Measurements from ENCODE around the gene CUBN. TPM values are rescaled to one million over a fixed set of nuclear protein-coding genes. Genes with fewer than 3 reads are reported as not detected.
A peak's percentile ranks its signal among the peaks of the same experiment; 100 is the strongest.

The CUBN gene
- total and polyA plus RNA-seq, 8 donors, result 0.28 to 1.3 (median 0.66) TPM

- H3K36me3 ChIP-seq, result no peaks in the 10 kb centered on the region
- no peaks in the 10 kb centered on the region for H3K27me3 ChIP-seq
- intact Hi-C loops (cut with DNase I), result no loop called here
- no peaks in the 10 kb centered on the region for H3K4me1 ChIP-seq
- H3K27ac ChIP-seq, result no peak overlapping the region
- no peak for DNase-seq
- no peak for ATAC-seq
- no peaks in the 10 kb centered on the region for H3K9me3 ChIP-seq
- 70 to 81% methylated on average over 3 of the region's 3 CpGs for WGBS, 2 donors
- FAIRE-seq, result no peak
- TF ChIP-seq CTCF (IDR thresholded peaks at IDR 0.05), result no peak
- no peak overlapping the region for H3K4me3 ChIP-seq
These were observed 81.7 kb downstream of the CUBN start for GRCh38 chr10:17047908-17048307.

GRCh38 chr10:17046989-17047388, 82.6 kb downstream of the CUBN start:
- DNase-seq (no peak), ATAC-seq (no peak), FAIRE-seq (no peak)
- Histone ChIP-seq H3K4me3 (no peak overlapping the region), H3K9me3 (no peaks in the 10 kb centered on the region), H3K27ac (no peak overlapping the region), H3K27me3 (no peaks in the 10 kb centered on the region), H3K36me3 (no peaks in the 10 kb centered on the region), H3K4me1 (no peaks in the 10 kb centered on the region)
- intact Hi-C loops (cut with DNase I), result no loop called here
- 47 to 65% methylated on average over 1 of the region's 1 CpG for WGBS, 2 donors
- no peak for TF ChIP-seq CTCF (IDR thresholded peaks at IDR 0.05)

GRCh38 chr10:17043586-17043985, 86.0 kb downstream of the CUBN start:
- Histone ChIP-seq H3K4me1 (no peaks in the 10 kb centered on the region), H3K4me3 (no peak overlapping the region), H3K27ac (no peak overlapping the region), H3K36me3 (no peaks in the 10 kb centered on the region), H3K27me3 (no peaks in the 10 kb centered on the region), H3K9me3 (no peaks in the 10 kb centered on the region)
- 71 to 79% methylated on average over 8 of the region's 8 CpGs for WGBS, 2 donors
- no peak for ATAC-seq
- intact Hi-C loops (cut with DNase I), result no loop called here
- FAIRE-seq, result no peak
- no peak for DNase-seq
- TF ChIP-seq CTCF (IDR thresholded peaks at IDR 0.05), result no peak

GRCh38 chr10:17041626-17042520, 87.7 kb downstream of the CUBN start:
- 71 to 74% methylated on average over 7 of the region's 7 CpGs for WGBS, 2 donors
- Histone ChIP-seq H3K4me1 (no peaks in the 10 kb centered on the region), H3K27ac (no peak overlapping the region), H3K36me3 (no peaks in the 10 kb centered on the region), H3K4me3 (no peak overlapping the region), H3K9me3 (no peaks in the 10 kb centered on the region), H3K27me3 (no peaks in the 10 kb centered on the region)
- FAIRE-seq (no peak), DNase-seq (no peak), ATAC-seq (no peak)
- TF ChIP-seq CTCF (IDR thresholded peaks at IDR 0.05), result no peak
- intact Hi-C loops (cut with DNase I), result no loop called here

GRCh38 chr10:17038627-17039026, 91.0 kb downstream of the CUBN start:
- no peak for FAIRE-seq
- peak in 3 of 4 donors; percentile 28 to 60 (median 32) for ATAC-seq
- DNase-seq, result no peak
- H3K36me3 ChIP-seq, result no peaks in the 10 kb centered on the region
- no peaks in the 10 kb centered on the region for H3K27me3 ChIP-seq
- no peak overlapping the region for H3K27ac ChIP-seq
- no peak for TF ChIP-seq CTCF (IDR thresholded peaks at IDR 0.05)
- no peaks in the 10 kb centered on the region for H3K9me3 ChIP-seq
- H3K4me1 ChIP-seq, result no peaks in the 10 kb centered on the region
- no peak overlapping the region for H3K4me3 ChIP-seq
- WGBS, 2 donors, result 80 to 90% methylated on average over 5 of the region's 5 CpGs
- intact Hi-C loops (cut with DNase I), result no loop called here

Measured in pancreas (tissue), 10 donors.